HCT116 (cell line): ENCODE data around the gene WWP2. TPM values are rescaled to one million over a fixed set of nuclear protein-coding genes. Genes with fewer than 3 reads are reported as not detected.

Experiments
- ATAC-seq: fragments of 200-7000 bp; cut with Tn5 transposase; 2 replicates; pipeline ENCODE4 v1.9.1; 2020; ENCODE audit warnings: mild to moderate bottlenecking, moderate library complexity
- BruUV-seq: library from RNA; stranded (reverse); fragments of 400-500 nt; replicated peaks from 2 replicates; lab custom pipeline; 2021; lab: Mats Ljungman, UMichigan
- CTCF ChIA-PET: fragments of 300-600 bp; sonication (Branson Sonifier 250); formaldehyde crosslinking; loops from one replicate; lab custom pipeline; 2021; ENCODE audit warnings: antibody characterized with exemption; lab: Charles Lee
- POLR2A ChIA-PET: fragments of 300-600, 350-600 bp; sonication (Branson Sonifier 250); formaldehyde crosslinking; loops from one replicate; lab custom pipeline; 2021; ENCODE audit warnings: antibody characterized with exemption; lab: Charles Lee
- RAD21 ChIA-PET, 2 experiments: fragments of 300-600 bp; sonication (Branson Sonifier 250); formaldehyde crosslinking; loops; one replicate each; lab custom pipeline; 2023; ENCODE audit warnings: low total read pairs in 2 of 2; ENCODE audit not compliant: uncharacterized antibody in 2 of 2, unreplicated experiment in 2 of 2, low non-redundant PET in 1 of 2; lab: Charles Lee
- DNase-seq: peaks from one replicate; pipeline ENCODE4 v3.0.0-alpha.2; 2010; ENCODE audit warnings: low read depth, low spot score
- H2AFZ ChIP-seq: fragments of 200-600 bp; shearing (Covaris generic), sonication (generic); 2 replicates; pipeline ENCODE4 v1.6.1; 2017; ENCODE audit warnings: low read depth, mixed run types, mixed read lengths, antibody characterized with exemption, low read length; ENCODE audit not compliant: poor library complexity, severe bottlenecking
- H3K27ac ChIP-seq: 2 replicates; pipeline ENCODE4 v1.5.1; 2012; ENCODE audit warnings: low read depth, low read length
- H3K27me3 ChIP-seq: fragments of 200-600 bp; sonication (generic); 2 replicates; pipeline ENCODE4 v1.6.1; 2016; ENCODE audit warnings: mixed run types, low read length, mixed read lengths; ENCODE audit not compliant: insufficient read depth
- H3K36me3 ChIP-seq, 2 experiments: fragments of 200-500 bp in 1 of 2; fragments of 200-600 bp in 1 of 2; sonication (Bioruptor generic) in 1 of 2; sonication (generic) in 1 of 2; 2 replicates each; pipeline versions ENCODE4 v1.5.1 to v1.6.1; 2014 to 2016; ENCODE audit warnings: low read length in 2 of 2, inconsistent platforms in 1 of 2, mixed read lengths in 1 of 2, mixed run types in 1 of 2; ENCODE audit not compliant: insufficient read depth in 2 of 2, control insufficient read depth in 1 of 2
- H3K4me1 ChIP-seq, 2 experiments: fragments of 200-600 bp in 1 of 2; sonication (generic) in 1 of 2; 2 replicates each; pipeline versions ENCODE4 v1.5.1 to v1.6.1; 2012 to 2017; ENCODE audit warnings: low read length in 2 of 2, inconsistent platforms in 1 of 2, mild to moderate bottlenecking in 1 of 2, mixed read lengths in 1 of 2, mixed run types in 1 of 2, moderate library complexity in 1 of 2; ENCODE audit not compliant: insufficient read depth in 2 of 2, control insufficient read depth in 1 of 2
- H3K4me2 ChIP-seq: fragments of 200-600 bp; sonication (generic); 2 replicates; pipeline ENCODE4 v1.6.1; 2017; ENCODE audit warnings: mixed run types, low read length, mixed read lengths
- H3K4me3 ChIP-seq, 2 experiments: fragments of 200-600 bp in 1 of 2; sonication (generic) in 1 of 2; replicated peaks in 1 of 2; 2 replicates each; pipeline ENCODE4 v1.5.1; 2011 to 2016; ENCODE audit warnings: low read length in 2 of 2, control low read depth in 1 of 2, low read depth in 1 of 2, mild to moderate bottlenecking in 1 of 2, mixed read lengths in 1 of 2, mixed run types in 1 of 2
- H3K79me2 ChIP-seq: fragments of 200-600 bp; sonication (generic); 2 replicates; pipeline ENCODE4 v1.6.1; 2017; ENCODE audit warnings: mild to moderate bottlenecking, mixed run types, low read length, moderate library complexity, mixed read lengths; ENCODE audit not compliant: insufficient read depth
- H3K9ac ChIP-seq: fragments of 200-600 bp; sonication (generic); 2 replicates; pipeline ENCODE4 v1.6.1; 2016; ENCODE audit warnings: low read length, mixed read lengths
- H3K9me2 ChIP-seq: fragments of 200-600 bp; sonication (generic), shearing (Covaris generic); 2 replicates; pipeline ENCODE4 v1.6.1; 2017; ENCODE audit warnings: mixed run types, mild to moderate bottlenecking, moderate library complexity; ENCODE audit not compliant: insufficient read depth
- H3K9me3 ChIP-seq, 2 experiments: fragments of 200-500 bp in 1 of 2; fragments of 200-600 bp in 1 of 2; sonication (Bioruptor generic) in 1 of 2; sonication (generic) in 1 of 2; 2 replicates each; pipeline ENCODE4 v1.6.1; 2014 to 2017; ENCODE audit warnings: low read length in 2 of 2, mixed read lengths in 2 of 2, inconsistent platforms in 1 of 2, low read depth in 1 of 2, mild to moderate bottlenecking in 1 of 2, mixed run types in 1 of 2, moderate library complexity in 1 of 2; ENCODE audit not compliant: control insufficient read depth in 1 of 2, insufficient read depth in 1 of 2
- H4K20me1 ChIP-seq: fragments of 200-600 bp; sonication (generic), shearing (Covaris generic); 2 replicates; pipeline ENCODE4 v1.6.1; 2017; ENCODE audit warnings: mixed run types, mild to moderate bottlenecking, moderate library complexity; ENCODE audit not compliant: insufficient read depth
- ATF3 ChIP-seq: IDR thresholded peaks from 2 replicates; pipeline ENCODE4 v1.6.1; 2012
- CBX3 ChIP-seq: IDR thresholded peaks from 2 replicates; pipeline ENCODE4 v1.6.1; 2012; ENCODE audit warnings: low read depth
- CEBPB ChIP-seq: IDR thresholded peaks from 2 replicates; pipeline ENCODE4 v1.6.1; 2012; ENCODE audit warnings: low read depth
- CTCF ChIP-seq, 3 experiments: fragments of 200-600 bp in 1 of 3; sonication (generic) in 1 of 3; IDR thresholded peaks in 2 of 3; conservative IDR thresholded peaks in 1 of 3; 2 replicates each; pipeline ENCODE4 v1.5.1; 2012 to 2017; ENCODE audit warnings: low read depth in 2 of 3, low read length in 2 of 3, antibody characterized with exemption in 1 of 3, borderline replicate concordance in 1 of 3, control low read depth in 1 of 3, mild to moderate bottlenecking in 1 of 3, mixed read lengths in 1 of 3, mixed run types in 1 of 3, moderate library complexity in 1 of 3; ENCODE audit not compliant: insufficient read depth in 1 of 3
- EGR1 ChIP-seq: IDR thresholded peaks from 2 replicates; pipeline ENCODE4 v1.6.1; 2012; ENCODE audit warnings: low read depth
- ELF1 ChIP-seq: IDR thresholded peaks from 2 replicates; pipeline ENCODE4 v1.6.1; 2012; ENCODE audit warnings: low read depth, borderline replicate concordance
- EZH2 ChIP-seq: fragments of 200-600 bp; sonication (generic); IDR thresholded peaks from 2 replicates; pipeline ENCODE4 v1.6.1; 2017; ENCODE audit warnings: antibody characterized with exemption, mixed run types
- EZH2phosphoT487 ChIP-seq: fragments of 200-600 bp; IDR thresholded peaks from 2 replicates; pipeline ENCODE4 v1.6.1; 2018; ENCODE audit warnings: antibody characterized with exemption, borderline replicate concordance
- FOSL1 ChIP-seq: IDR thresholded peaks from 2 replicates; pipeline ENCODE4 v1.6.1; 2012; ENCODE audit warnings: low read depth
- JUND ChIP-seq: IDR thresholded peaks from 2 replicates; pipeline ENCODE4 v1.6.1; 2012
- POLR2A ChIP-seq: IDR thresholded peaks from 2 replicates; pipeline ENCODE4 v1.7.0; 2011; ENCODE audit warnings: borderline replicate concordance; ENCODE audit not compliant: insufficient read depth, insufficient read length; ENCODE audit errors: extremely low read depth
- POLR2AphosphoS5 ChIP-seq: IDR thresholded peaks from 2 replicates; pipeline ENCODE4 v1.6.1; 2011; ENCODE audit warnings: mild to moderate bottlenecking, low read depth, low read length, moderate library complexity
- SIN3A ChIP-seq: IDR thresholded peaks from 2 replicates; pipeline ENCODE4 v1.6.1; 2012; ENCODE audit warnings: low read depth
- SP1 ChIP-seq: IDR thresholded peaks from 2 replicates; pipeline ENCODE4 v1.6.1; 2012; ENCODE audit warnings: low read depth
- SRF ChIP-seq: IDR thresholded peaks from 2 replicates; pipeline ENCODE4 v1.6.1; 2012; ENCODE audit warnings: low read depth
- TCF7L2 ChIP-seq: IDR thresholded peaks from 2 replicates; pipeline ENCODE4 v1.7.0; 2011; ENCODE audit warnings: borderline replicate concordance, inconsistent platforms; ENCODE audit not compliant: insufficient read depth, insufficient read length; ENCODE audit errors: extremely low read depth
- ZFX ChIP-seq: fragments of 450-650 bp; IDR thresholded peaks from 2 replicates; pipeline ENCODE4 v1.6.1; 2017
- ZNF274 ChIP-seq: fragments of 200-500 bp; sonication (Bioruptor generic); IDR thresholded peaks from 2 replicates; pipeline ENCODE4 v1.6.1; 2014; ENCODE audit warnings: mild to moderate bottlenecking, low read depth, low read length, inconsistent platforms
- intact Hi-C: fragments of 100-400 bp; cut with micrococcal nuclease; formaldehyde crosslinking; loops from 2 replicates; pipeline ENCODE4 v1.10.0; 2022
- total RNA-seq: library from RNA; stranded (reverse); gene quantifications from one replicate; pipeline ENCODE4 v1.2.1, GENCODE V29; 2021; ENCODE audit not compliant: unreplicated experiment
- TF ChIP-seq, protein P1 (sequence below): IDR thresholded peaks from 2 replicates; pipeline ENCODE4 v1.6.1; 2012
- TF ChIP-seq, protein P2 (sequence below): IDR thresholded peaks from 2 replicates; pipeline ENCODE4 v1.6.1; 2012; ENCODE audit warnings: low read depth

Gene WWP2
- total RNA-seq, 1 experiment from 2014 or later: 44.2 TPM

- POLR2A ChIA-PET: interaction anchor here (0.6 to 2.2 kb wide), 14 partner anchors 8 to 989 kb away, joined by 3 to 13 read pairs (median 4); partner anchors contain the start of genes CDH1, NOB1 and WWP2
- BruUV-seq: TSS peak; percentile 71
- no peak overlapping the region for H2AFZ ChIP-seq
Measured at GRCh38 chr16:69725480-69726312, 36.4 kb upstream of the WWP2 start.

More at GRCh38 chr16:69725480-69726312, 36.4 kb upstream of the WWP2 start:
- Histone ChIP-seq H4K20me1 (no peaks in the 10 kb centered on the region), H3K9ac (peak overlapping the region; percentile 86), H3K4me2 (peak overlapping the region; percentile 81), H3K9me3 (no peaks in the 10 kb centered on the region), H3K4me3 (peak overlapping the region; percentile 94 to 96), H3K27me3 (no peaks in the 10 kb centered on the region), H3K79me2 (peaks cover 64% of the 10 kb centered on the region), H3K9me2 (no peaks in the 10 kb centered on the region), H3K36me3 (peaks cover 0 to 15% of the 10 kb centered on the region in 2 experiments; a peak in 1 of 4 replicates), H3K4me1 (peaks cover 34 to 68% of the 10 kb centered on the region in 2 experiments), H3K27ac (peak overlapping the region; percentile 89)
- intact Hi-C loops: loop anchor here (2.0 kb wide), 1 partner anchor 29 kb away; the partner anchor contains the start of gene NOB1
- ChIA-PET RAD21 (no interaction called here), CTCF (interaction anchor here (1.4 to 5.5 kb wide), 3 partner anchors 14 to 330 kb away, joined by 3 to 22 read pairs (median 6); partner anchors contain the start of gene NOB1)
- TF ChIP-seq, protein P1, sequence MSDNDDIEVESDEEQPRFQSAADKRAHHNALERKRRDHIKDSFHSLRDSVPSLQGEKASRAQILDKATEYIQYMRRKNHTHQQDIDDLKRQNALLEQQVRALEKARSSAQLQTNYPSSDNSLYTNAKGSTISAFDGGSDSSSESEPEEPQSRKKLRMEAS: no peak
- no peak for TF ChIP-seq ELF1
- no peak for TF ChIP-seq ZNF274
- no peak for TF ChIP-seq CEBPB
- no peak for TF ChIP-seq CBX3
- no peak for TF ChIP-seq ZFX
- no peak for TF ChIP-seq POLR2A
- no peak for TF ChIP-seq EZH2phosphoT487
- no peak; the same call in 1 of the 2 replicates for TF ChIP-seq POLR2AphosphoS5
- TF ChIP-seq ATF3: no peak
- TF ChIP-seq, protein P2, sequence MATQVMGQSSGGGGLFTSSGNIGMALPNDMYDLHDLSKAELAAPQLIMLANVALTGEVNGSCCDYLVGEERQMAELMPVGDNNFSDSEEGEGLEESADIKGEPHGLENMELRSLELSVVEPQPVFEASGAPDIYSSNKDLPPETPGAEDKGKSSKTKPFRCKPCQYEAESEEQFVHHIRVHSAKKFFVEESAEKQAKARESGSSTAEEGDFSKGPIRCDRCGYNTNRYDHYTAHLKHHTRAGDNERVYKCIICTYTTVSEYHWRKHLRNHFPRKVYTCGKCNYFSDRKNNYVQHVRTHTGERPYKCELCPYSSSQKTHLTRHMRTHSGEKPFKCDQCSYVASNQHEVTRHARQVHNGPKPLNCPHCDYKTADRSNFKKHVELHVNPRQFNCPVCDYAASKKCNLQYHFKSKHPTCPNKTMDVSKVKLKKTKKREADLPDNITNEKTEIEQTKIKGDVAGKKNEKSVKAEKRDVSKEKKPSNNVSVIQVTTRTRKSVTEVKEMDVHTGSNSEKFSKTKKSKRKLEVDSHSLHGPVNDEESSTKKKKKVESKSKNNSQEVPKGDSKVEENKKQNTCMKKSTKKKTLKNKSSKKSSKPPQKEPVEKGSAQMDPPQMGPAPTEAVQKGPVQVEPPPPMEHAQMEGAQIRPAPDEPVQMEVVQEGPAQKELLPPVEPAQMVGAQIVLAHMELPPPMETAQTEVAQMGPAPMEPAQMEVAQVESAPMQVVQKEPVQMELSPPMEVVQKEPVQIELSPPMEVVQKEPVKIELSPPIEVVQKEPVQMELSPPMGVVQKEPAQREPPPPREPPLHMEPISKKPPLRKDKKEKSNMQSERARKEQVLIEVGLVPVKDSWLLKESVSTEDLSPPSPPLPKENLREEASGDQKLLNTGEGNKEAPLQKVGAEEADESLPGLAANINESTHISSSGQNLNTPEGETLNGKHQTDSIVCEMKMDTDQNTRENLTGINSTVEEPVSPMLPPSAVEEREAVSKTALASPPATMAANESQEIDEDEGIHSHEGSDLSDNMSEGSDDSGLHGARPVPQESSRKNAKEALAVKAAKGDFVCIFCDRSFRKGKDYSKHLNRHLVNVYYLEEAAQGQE: no peak
- no peak for TF ChIP-seq CTCF (IDR thresholded peaks at IDR 0.05 in 2 of 3, conservative IDR thresholded peaks at IDR 0.05 in 1 of 3; ENCODE audit: borderline replicate concordance in 1 of 3, insufficient read depth in 1 of 3, low read depth in 2 of 3, low read length in 2 of 3)
- no peak for TF ChIP-seq JUND
- no peak for TF ChIP-seq SIN3A
- TF ChIP-seq EGR1: no peak
- TF ChIP-seq EZH2: no peak
- TF ChIP-seq FOSL1: no peak
- TF ChIP-seq SRF: no peak
- TF ChIP-seq TCF7L2: no peak
- TF ChIP-seq SP1: no peak
- ATAC-seq (no peak; the same call in 1 of the 2 replicates), DNase-seq (no peak)
